ENCODE results near the gene GJA5.

- no peak for TF ChIP-seq POLR2A (IDR thresholded peaks at IDR 0.05; ENCODE audit: low read length)
- TF ChIP-seq EHF (CRISPR knock-in tag; IDR thresholded peaks at IDR 0.05) = no peak
- TF ChIP-seq CTCF (IDR thresholded peaks at IDR 0.05) = no peak
- no peak for TF ChIP-seq SREBF2 (IDR thresholded peaks at IDR 0.05)
- TF ChIP-seq REST (IDR thresholded peaks at IDR 0.05) = no peak
- TF ChIP-seq CHD2 (IDR thresholded peaks at IDR 0.05; ENCODE audit: low read length, partially characterized antibody) = no peak
- no peak for TF ChIP-seq MAX (IDR thresholded peaks at IDR 0.05)
- TF ChIP-seq RARB (CRISPR knock-in tag; IDR thresholded peaks at IDR 0.05) = no peak
- no peak for TF ChIP-seq KDM5A (IDR thresholded peaks at IDR 0.05)
- no peak for TF ChIP-seq RFX5 (IDR thresholded peaks at IDR 0.05)
- no peak for TF ChIP-seq ESRRA (IDR thresholded peaks at IDR 0.05; ENCODE audit: borderline replicate concordance, low read length)
- TF ChIP-seq MAZ (IDR thresholded peaks at IDR 0.05; ENCODE audit: borderline replicate concordance, low read depth, low read length) = no peak
- TF ChIP-seq ZFP36 (IDR thresholded peaks at IDR 0.05; ENCODE audit: borderline replicate concordance, partially characterized antibody) = no peak
Measured at GRCh38 chr1:147729315-147729714, 31.1 kb downstream of the GJA5 start.

Measured in A549 (cell line).